ENCODE measurements around the gene PTPRR. TPM values are rescaled to one million over a fixed set of nuclear protein-coding genes. Genes with fewer than 3 reads are reported as not detected.

Gene PTPRR
- total and polyA plus RNA-seq, 2 of the 4 experiments (the other 2 are of a cell fraction), result 0.18 to 0.21 TPM

GRCh38 chr12:70933133-70933532 is 12.6 kb upstream of the PTPRR start:
- Histone ChIP-seq H3K4me1 (ENCODE audit: control insufficient read depth, insufficient read depth, low read length) (no peaks in the 10 kb centered on the region), H4K20me1 (ENCODE audit: insufficient read depth, low read length) (no peaks in the 10 kb centered on the region), H3K9me3 (ENCODE audit: control insufficient read depth, insufficient read depth, low read length) (no peaks in the 10 kb centered on the region), H2AK9ac (replicated peaks; ENCODE audit: low read depth, low read length, poor library complexity) (no peak overlapping the region), H3K14ac (replicated peaks; ENCODE audit: low read depth, low read length) (no peak overlapping the region), H2AFZ (replicated peaks; ENCODE audit: low read length, poor library complexity) (no peak overlapping the region), H3K18ac (ENCODE audit: low read depth, low read length) (no peak overlapping the region), H2BK5ac (ENCODE audit: low read depth, low read length, poor library complexity, severe bottlenecking) (no peak overlapping the region), H3K36me3 (ENCODE audit: control insufficient read depth, insufficient read depth, low read length) (no peaks in the 10 kb centered on the region), H3K9me1 (ENCODE audit: insufficient read depth, low read length) (no peaks in the 10 kb centered on the region), H2BK120ac (ENCODE audit: low read depth, low read length) (no peak overlapping the region), H3K79me1 (ENCODE audit: low read depth in 1 of 2, low read length in 2 of 2) (no peaks in the 10 kb centered on the region), H3K27me3 (ENCODE audit: control insufficient read depth, insufficient read depth, low read length) (no peaks in the 10 kb centered on the region), H2BK15ac (ENCODE audit: low read depth, low read length) (no peak overlapping the region), H4K91ac (ENCODE audit: insufficient read depth, low read depth, low read length) (no peak overlapping the region), H2AK5ac (ENCODE audit: low read depth, low read length) (no peak overlapping the region), H3K56ac (ENCODE audit: extremely low read depth, insufficient read depth, low read length) (no peak overlapping the region), H4K8ac (ENCODE audit: low read depth in 2 of 2, low read length in 2 of 2) (no peak overlapping the region), H3K4ac (ENCODE audit: low read depth, low read length) (no peak overlapping the region), H3K9ac (ENCODE audit: low read depth, low read length) (no peak overlapping the region), H2BK20ac (ENCODE audit: low read depth, low read length) (no peak overlapping the region), H3K27ac (ENCODE audit: insufficient read depth, low read length) (no peak overlapping the region), H3K4me3 (ENCODE audit: insufficient read depth, low read depth, low read length) (no peak overlapping the region), H3K4me2 (ENCODE audit: low read depth, low read length) (no peak overlapping the region), H3K23ac (ENCODE audit: low read depth, low read length) (no peak overlapping the region), H4K5ac (ENCODE audit: low read depth, low read length) (no peak overlapping the region)
- BruUV-seq (replicated peaks), result no TSS peak
- dilution Hi-C loops (cut with HindIII; ENCODE audit: low sequenced_read_pairs, unreplicated experiment) (no loop called here), in situ Hi-C loops (cut with MboI; ENCODE audit: low sequenced_read_pairs) (no loop called here), intact Hi-C loops (cut with micrococcal nuclease) (no loop called here)
- no peak for TF ChIP-seq POLR2A (IDR thresholded peaks at IDR 0.05; ENCODE audit: low read depth, low read length)
- TF ChIP-seq MXI1 (IDR thresholded peaks at IDR 0.05; ENCODE audit: borderline replicate concordance, low read depth, low read length), result no peak
- no peak for TF ChIP-seq FOS (IDR thresholded peaks at IDR 0.05; ENCODE audit: low read depth, low read length)
- no peak for TF ChIP-seq NFE2L2 (IDR thresholded peaks at IDR 0.05; ENCODE audit: low read depth, low read length)
- TF ChIP-seq MAZ (IDR thresholded peaks at IDR 0.05; ENCODE audit: borderline replicate concordance, low read depth, low read length), result no peak
- TF ChIP-seq USF2 (IDR thresholded peaks at IDR 0.05; ENCODE audit: low read depth, low read length), result no peak
- ChIA-PET POLR2A (ENCODE audit: unreplicated experiment) (no interaction called here), CTCF (no interaction called here)
- DNase-seq (no peak), ATAC-seq (ENCODE audit: low read depth) (no peak)
- no CpG with 5 or more reads among the region's 4 CpGs for WGBS, 2 experiments (ENCODE audit: extremely low coverage in 2 of 2, insufficient read length in 1 of 2)

Measured in IMR-90 (cell line).